ENCODE data around the gene GNG13. TPM values are rescaled to one million over a fixed set of nuclear protein-coding genes. Genes with fewer than 3 reads are reported as not detected.

Gene GNG13
- total and polyA plus RNA-seq, 9 of the 15 experiments (the other 6 are each of a cell fraction or from before 2014, with no cell fraction given) = not detected

DNA sequence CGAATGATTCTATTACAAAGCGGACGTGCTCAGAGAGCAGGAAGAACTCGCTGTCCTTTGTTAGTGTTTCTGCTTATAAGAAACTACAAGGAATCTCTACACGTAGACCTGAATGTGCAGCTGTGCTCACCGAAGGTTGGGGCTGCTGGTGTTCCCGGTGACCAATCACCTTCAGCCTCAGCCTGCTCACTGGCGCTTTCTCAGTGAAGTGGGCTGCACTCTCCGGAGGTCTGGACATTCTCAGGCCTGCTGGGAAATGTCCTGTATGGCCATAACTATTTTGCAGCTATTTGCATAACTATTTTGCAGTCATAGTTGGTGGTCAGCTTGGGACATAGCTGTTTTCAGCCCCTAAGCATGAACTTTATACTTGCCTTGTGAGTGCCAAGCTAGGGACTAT, 50.0 kb downstream of the GNG13 start:
- H3K4me3 ChIP-seq = no peak overlapping the region
- CTCF ChIA-PET (ENCODE audit: low intra/inter-chr PET ratio) = no interaction called here
- no peak for TF ChIP-seq MGA (IDR thresholded peaks at IDR 0.05)
- no peak for TF ChIP-seq SMARCA5 (IDR thresholded peaks at IDR 0.05)
- TF ChIP-seq TEAD2 (tag; IDR thresholded peaks at IDR 0.05) = no peak
- TF ChIP-seq, protein P1, sequence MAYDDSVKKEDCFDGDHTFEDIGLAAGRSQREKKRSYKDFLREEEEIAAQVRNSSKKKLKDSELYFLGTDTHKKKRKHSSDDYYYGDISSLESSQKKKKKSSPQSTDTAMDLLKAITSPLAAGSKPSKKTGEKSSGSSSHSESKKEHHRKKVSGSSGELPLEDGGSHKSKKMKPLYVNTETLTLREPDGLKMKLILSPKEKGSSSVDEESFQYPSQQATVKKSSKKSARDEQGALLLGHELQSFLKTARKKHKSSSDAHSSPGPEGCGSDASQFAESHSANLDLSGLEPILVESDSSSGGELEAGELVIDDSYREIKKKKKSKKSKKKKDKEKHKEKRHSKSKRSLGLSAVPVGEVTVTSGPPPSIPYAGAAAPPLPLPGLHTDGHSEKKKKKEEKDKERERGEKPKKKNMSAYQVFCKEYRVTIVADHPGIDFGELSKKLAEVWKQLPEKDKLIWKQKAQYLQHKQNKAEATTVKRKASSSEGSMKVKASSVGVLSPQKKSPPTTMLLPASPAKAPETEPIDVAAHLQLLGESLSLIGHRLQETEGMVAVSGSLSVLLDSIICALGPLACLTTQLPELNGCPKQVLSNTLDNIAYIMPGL (CRISPR knock-in tag; IDR thresholded peaks at IDR 0.05) = no peak
- no peak for TF ChIP-seq SAFB (IDR thresholded peaks at IDR 0.05; ENCODE audit: borderline replicate concordance, low read depth, low read length)
- no peak for TF ChIP-seq ZKSCAN1 (IDR thresholded peaks at IDR 0.05; ENCODE audit: low read depth, low read length)
- TF ChIP-seq MBD2 (IDR thresholded peaks at IDR 0.05; ENCODE audit: borderline replicate concordance, low read depth) = no peak
- no peak for TF ChIP-seq CXXC5 (CRISPR knock-in tag; IDR thresholded peaks at IDR 0.05)
- no peak for TF ChIP-seq NR3C1 (CRISPR knock-in tag; IDR thresholded peaks at IDR 0.05)
- no peak for TF ChIP-seq ZNF384 (IDR thresholded peaks at IDR 0.05; ENCODE audit: low read depth, low read length)
- no peak for TF ChIP-seq KLF1 (tag; IDR thresholded peaks at IDR 0.05)

More for the DNA sequence above, 50.0 kb downstream of the GNG13 start:
- Histone ChIP-seq H3K4me2 (ENCODE audit: insufficient read depth, low read length) (no peak overlapping the region), H3K79me2 (ENCODE audit: control insufficient read depth, insufficient read depth, low read length) (no peaks in the 10 kb centered on the region), H2AFZ (ENCODE audit: low read depth, low read length) (0 out of 2 replicates have a peak overlapping the region, but pooled peaks have one; percentile 44), H3K27me3 (ENCODE audit: control insufficient read depth in 2 of 2, insufficient read depth in 2 of 2, low read length in 2 of 2) (no peaks in the 10 kb centered on the region), H3K36me3 (ENCODE audit: control insufficient read depth, insufficient read depth, low read length) (no peaks in the 10 kb centered on the region), H3K9me1 (ENCODE audit: control insufficient read depth, insufficient read depth, low read length) (no peaks in the 10 kb centered on the region), H3K9ac (ENCODE audit: insufficient read depth in 1 of 2, low read depth in 2 of 2, low read length in 2 of 2) (no peak overlapping the region), H3K9me3 (replicated peaks; ENCODE audit: control insufficient read depth, insufficient read depth, low read depth, low read length) (no peaks in the 10 kb centered on the region), H3K27ac (ENCODE audit: extremely low read depth, low read depth, low read length) (no peak overlapping the region), H4K20me1 (replicated peaks; ENCODE audit: control insufficient read depth, insufficient read depth, low read length) (no peaks in the 10 kb centered on the region), H3K4me1 (replicated peaks in 1 of 2; ENCODE audit: control insufficient read depth in 2 of 2, insufficient read depth in 2 of 2, low read length in 2 of 2) (peaks cover 6 to 29% of the 10 kb centered on the region in 2 experiments; a peak in 4 of 5 replicates)
- in situ Hi-C loops (cut with MboI) (no loop called here), intact Hi-C loops (cut with micrococcal nuclease) (no loop called here)
- FAIRE-seq (no peak), ATAC-seq (0 out of 3 replicates have a peak, but pooled peaks have one; percentile 19), DNase-seq (ENCODE audit: extremely low read depth in 1 of 4, low spot score in 3 of 4) (no peak)
- 41% methylated on average over 9 of the region's 9 CpGs for WGBS (ENCODE audit: insufficient coverage, low coverage, missing lambda C conversion rate)
- POLR2A ChIA-PET = interaction anchor here (0.6 to 1.1 kb wide), 2 partner anchors 9 to 10 kb away, joined by 3 to 4 read pairs; partner anchors contain the start of genes CIAO3 and MSLN
- no TSS peak for BruUV-seq (replicated peaks)

Data from K562 (cell line).